SU-DHL-6 (cell line): ENCODE results near the gene TRPM3.
"Not testable (repeated sequence)": the region's sequence is repeated elsewhere in the genome, so short reads cannot be mapped to it uniquely, and the experiment has no call there.

Source experiments
- H2AFZ ChIP-seq: fragments of 200-600 bp; sonication (generic); 2 replicates; pipeline ENCODE4 v1.6.1; 2014; ENCODE audit warnings: low read depth, mild to moderate bottlenecking, moderate library complexity, mixed read lengths, antibody characterized with exemption, low read length; ENCODE audit not compliant: severe bottlenecking
- H3F3A ChIP-seq: fragments of 200-600 bp; shearing (Covaris generic); 2 replicates; pipeline ENCODE4 v1.6.0; 2016; ENCODE audit warnings: antibody characterized with exemption, mild to moderate bottlenecking; ENCODE audit not compliant: insufficient read depth
- H3K27ac ChIP-seq: fragments of 200-600 bp; sonication (generic); 2 replicates; pipeline ENCODE4 v1.5.1; 2016; ENCODE audit warnings: low read depth, mild to moderate bottlenecking, low read length, moderate library complexity, mixed read lengths
- H3K27me3 ChIP-seq: fragments of 200-600 bp; sonication (generic), shearing (Covaris generic); 2 replicates; pipeline ENCODE4 v1.6.0; 2014; ENCODE audit warnings: mild to moderate bottlenecking, low read length
- H3K36me3 ChIP-seq: fragments of 200-600 bp; sonication (generic); 2 replicates; pipeline ENCODE4 v1.6.1; 2014; ENCODE audit warnings: mild to moderate bottlenecking, low read length, mixed read lengths
- H3K4me2 ChIP-seq: fragments of 300-600, 200-600 bp; shearing (Covaris generic), sonication (generic); 2 replicates; pipeline ENCODE4 v1.6.0; 2014; ENCODE audit warnings: low read length, low read depth, mild to moderate bottlenecking; ENCODE audit not compliant: poor library complexity, severe bottlenecking
- H3K4me3 ChIP-seq: fragments of 200-600 bp; sonication (generic); 2 replicates; pipeline ENCODE4 v1.5.1; 2014; ENCODE audit warnings: antibody characterized with exemption, low read length, mild to moderate bottlenecking, mixed read lengths; ENCODE audit not compliant: insufficient read depth, poor library complexity, severe bottlenecking
- H3K79me2 ChIP-seq: fragments of 200-600 bp; sonication (generic); 2 replicates; pipeline ENCODE4 v1.6.1; 2014; ENCODE audit warnings: mild to moderate bottlenecking, low read length, moderate library complexity; ENCODE audit not compliant: insufficient read depth
- H3K9ac ChIP-seq: fragments of 200-600 bp; sonication (generic); 2 replicates; pipeline ENCODE4 v1.7.0; 2014; ENCODE audit warnings: mild to moderate bottlenecking, low read length
- H3K9me2 ChIP-seq: fragments of 200-600 bp; sonication (generic); replicated peaks from 2 replicates; pipeline ENCODE4 v1.6.1; 2014; ENCODE audit warnings: low read length; ENCODE audit not compliant: insufficient read depth
- H3K9me3 ChIP-seq: fragments of 200-600 bp; sonication (generic); 2 replicates; pipeline ENCODE4 v1.6.1; 2014; ENCODE audit warnings: low read length, mixed read lengths; ENCODE audit not compliant: insufficient read depth
- H4K20me1 ChIP-seq: fragments of 200-600 bp; sonication (generic); 2 replicates; pipeline ENCODE4 v1.6.1; 2014; ENCODE audit warnings: low read depth, mild to moderate bottlenecking, antibody characterized with exemption, low read length, moderate library complexity, mixed read lengths
- CTCF ChIP-seq: fragments of 200-600 bp; sonication (generic); IDR thresholded peaks from one replicate; pipeline ENCODE4 v1.5.1; 2017; ENCODE audit warnings: antibody characterized with exemption, mild to moderate bottlenecking, low read length, moderate library complexity; ENCODE audit not compliant: insufficient read depth, poor library complexity, severe bottlenecking
- EZH2phosphoT487 ChIP-seq: fragments of 200-600 bp; sonication (generic), shearing (Covaris generic); conservative IDR thresholded peaks from 2 replicates; pipeline ENCODE4 v1.6.1; 2018; ENCODE audit warnings: mild to moderate bottlenecking, antibody characterized with exemption, low read length, moderate library complexity, mixed read lengths

The TRPM3 gene

GRCh38 chr9:70746760-70747159 is 374.7 kb downstream of the TRPM3 start:
- no peaks in the 10 kb centered on the region for H3K9me2 ChIP-seq
- H3K4me2 ChIP-seq, result no peak overlapping the region
- H2AFZ ChIP-seq, result no peak overlapping the region
- no peak overlapping the region for H3K27ac ChIP-seq
- no peaks in the 10 kb centered on the region for H3K9me3 ChIP-seq
- no peaks in the 10 kb centered on the region for H3K27me3 ChIP-seq
- H3K9ac ChIP-seq, result no peak overlapping the region
- no peaks in the 10 kb centered on the region for H3F3A ChIP-seq
- no peaks in the 10 kb centered on the region for H3K79me2 ChIP-seq
- no peaks in the 10 kb centered on the region for H4K20me1 ChIP-seq
- no peak overlapping the region for H3K4me3 ChIP-seq
- H3K36me3 ChIP-seq, result no peaks in the 10 kb centered on the region
- TF ChIP-seq EZH2phosphoT487, result no peak
- TF ChIP-seq CTCF, result no peak

DNA sequence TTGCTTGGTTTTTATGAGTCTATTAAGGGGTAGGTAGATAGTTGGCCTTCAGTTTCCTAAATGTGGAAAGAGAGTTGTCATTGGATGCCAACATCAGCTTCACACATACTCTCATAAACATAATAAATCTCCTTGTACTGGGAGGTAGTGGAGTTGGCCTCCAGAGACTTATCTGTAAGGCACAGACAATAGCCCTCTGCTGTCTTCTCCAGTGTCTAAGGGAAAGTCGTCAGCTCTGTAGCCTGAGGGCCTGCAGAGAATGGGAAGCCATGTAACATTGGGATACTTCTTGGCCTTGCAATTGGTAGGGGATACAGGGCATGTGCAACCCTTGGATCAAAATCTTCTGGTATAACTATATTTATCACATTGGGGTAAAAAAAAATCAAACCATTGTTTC is 375.1 kb downstream of the TRPM3 start:
- Histone ChIP-seq H3K79me2 (no peaks in the 10 kb centered on the region), H3F3A (no peaks in the 10 kb centered on the region), H3K27me3 (no peaks in the 10 kb centered on the region), H2AFZ (no peak overlapping the region), H3K4me3 (no peak overlapping the region), H3K9me3 (no peaks in the 10 kb centered on the region), H3K9ac (no peak overlapping the region), H3K36me3 (no peaks in the 10 kb centered on the region), H3K4me2 (no peak overlapping the region), H4K20me1 (no peaks in the 10 kb centered on the region), H3K9me2 (no peaks in the 10 kb centered on the region), H3K27ac (no peak overlapping the region)
- no peak for TF ChIP-seq EZH2phosphoT487
- TF ChIP-seq CTCF, result no peak

DNA sequence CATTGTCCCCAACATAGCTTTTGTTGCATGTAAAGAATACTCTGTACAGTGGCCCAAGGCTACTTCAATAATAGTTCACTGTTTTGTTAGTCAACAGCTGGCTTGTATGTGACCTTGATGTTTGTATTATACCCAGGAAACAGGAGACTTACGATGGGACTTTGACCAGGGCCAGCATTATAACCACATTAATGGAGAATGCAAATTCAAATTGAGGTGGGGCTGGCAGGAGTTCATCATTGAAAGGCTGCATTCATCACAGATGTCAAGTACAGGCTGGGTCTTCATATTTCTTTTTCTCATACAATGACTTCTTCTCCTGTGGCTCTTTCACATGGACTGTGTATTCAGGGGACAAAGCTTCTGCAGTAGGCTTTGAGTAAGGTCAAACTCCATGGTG is 396.6 kb downstream of the TRPM3 start:
- not testable (repeated sequence) for H3K9me3 ChIP-seq, H3K4me2 ChIP-seq

GRCh38 chr9:70724025-70724424 is 397.4 kb downstream of the TRPM3 start:
- not testable (repeated sequence) for H3K9me3 ChIP-seq, H3K79me2 ChIP-seq

More for the DNA sequence above, 396.6 kb downstream of the TRPM3 start:
- H3K9ac ChIP-seq, H3K27ac ChIP-seq, H3K79me2 ChIP-seq, H2AFZ ChIP-seq, H3K9me2 ChIP-seq, H3F3A ChIP-seq, H3K4me3 ChIP-seq, H4K20me1 ChIP-seq, H3K36me3 ChIP-seq, H3K27me3 ChIP-seq: not testable (repeated sequence)

DNA sequence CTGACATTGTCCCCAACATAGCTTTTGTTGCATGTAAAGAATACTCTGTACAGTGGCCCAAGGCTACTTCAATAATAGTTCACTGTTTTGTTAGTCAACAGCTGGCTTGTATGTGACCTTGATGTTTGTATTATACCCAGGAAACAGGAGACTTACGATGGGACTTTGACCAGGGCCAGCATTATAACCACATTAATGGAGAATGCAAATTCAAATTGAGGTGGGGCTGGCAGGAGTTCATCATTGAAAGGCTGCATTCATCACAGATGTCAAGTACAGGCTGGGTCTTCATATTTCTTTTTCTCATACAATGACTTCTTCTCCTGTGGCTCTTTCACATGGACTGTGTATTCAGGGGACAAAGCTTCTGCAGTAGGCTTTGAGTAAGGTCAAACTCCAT is 414.6 kb downstream of the TRPM3 start:
- H3K9ac ChIP-seq, H3K27me3 ChIP-seq, H3F3A ChIP-seq, H3K4me3 ChIP-seq, H3K27ac ChIP-seq, H3K9me2 ChIP-seq, H3K79me2 ChIP-seq, H3K4me2 ChIP-seq, H4K20me1 ChIP-seq, H3K9me3 ChIP-seq, H3K36me3 ChIP-seq, H2AFZ ChIP-seq: not testable (repeated sequence)

More at GRCh38 chr9:70724025-70724424, 397.4 kb downstream of the TRPM3 start:
- H2AFZ ChIP-seq, H3F3A ChIP-seq, H4K20me1 ChIP-seq, H3K4me3 ChIP-seq, H3K27ac ChIP-seq, H3K27me3 ChIP-seq, H3K4me2 ChIP-seq, H3K36me3 ChIP-seq, H3K9ac ChIP-seq, H3K9me2 ChIP-seq: not testable (repeated sequence)
